HG02623 (cell line): Measurements from ENCODE around the gene TMEM140.
"Not testable (repeated sequence)": the region's sequence is repeated elsewhere in the genome, so short reads cannot be mapped to it uniquely, and the experiment has no call there.

ENCODE experiments used
- ATAC-seq: cut with Tn5 transposase; IDR thresholded peaks from one replicate; pipeline ENCODE4 v1.9.1; 2021; ENCODE audit warnings: moderate library complexity; ENCODE audit not compliant: unreplicated experiment

Gene TMEM140

DNA sequence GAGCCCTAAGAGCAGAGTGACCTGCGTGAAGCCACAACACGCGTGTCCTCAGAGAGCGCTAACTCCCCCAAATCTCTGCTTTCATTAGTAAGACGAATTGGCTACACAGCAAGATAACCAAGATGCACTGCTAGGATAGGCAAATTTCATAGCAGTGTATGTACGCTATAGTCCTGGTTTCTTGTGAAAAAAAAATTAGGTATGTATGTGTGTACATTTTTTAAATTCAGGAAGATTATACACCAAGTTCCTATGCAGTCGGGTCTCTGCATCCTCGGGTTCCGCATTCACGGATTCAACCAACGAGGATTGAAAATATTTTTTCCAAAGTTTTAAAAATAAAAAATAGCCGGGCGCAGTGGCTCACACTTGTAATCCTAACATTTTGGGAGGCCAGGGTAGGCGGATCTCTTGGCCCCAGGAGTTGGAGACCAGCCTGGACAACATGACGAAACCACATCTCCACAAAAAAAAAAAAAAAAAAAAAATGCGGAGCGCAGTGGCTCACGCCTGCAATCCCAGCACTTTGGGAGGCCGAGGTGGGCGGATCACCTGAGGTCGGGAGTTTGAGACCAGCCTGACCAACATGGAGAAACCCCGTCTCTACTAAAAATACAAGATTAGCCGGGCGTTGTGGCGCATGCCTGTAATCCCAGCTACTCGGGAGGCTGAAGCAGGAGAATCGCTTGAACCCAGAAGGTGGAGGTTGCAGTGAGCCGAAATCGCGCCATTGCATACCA, 64.2 kb downstream of the TMEM140 start:
- ATAC-seq = not testable (repeated sequence)

DNA sequence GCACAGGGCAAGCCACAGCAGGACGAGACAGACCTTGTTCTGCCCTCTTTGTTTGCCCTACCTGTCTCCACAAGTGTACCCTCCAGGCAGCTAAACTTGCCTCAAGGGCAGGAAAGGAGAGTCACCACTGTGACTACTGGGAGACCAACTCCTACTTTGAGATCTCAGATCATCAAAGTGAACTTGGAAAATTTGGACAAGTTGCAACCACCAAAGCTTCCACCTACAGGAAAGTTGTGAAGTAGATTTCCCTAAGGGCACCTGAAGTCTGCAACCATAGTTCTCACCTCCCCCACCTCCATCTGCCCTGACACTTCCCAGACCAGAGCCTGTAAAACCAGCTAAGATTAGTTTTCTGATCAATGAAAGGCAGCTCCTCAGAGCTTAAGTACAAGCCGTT, 66.0 kb downstream of the TMEM140 start:
- no peak for ATAC-seq

- no peak for ATAC-seq
These were observed 67.3 kb downstream of the TMEM140 start for GRCh38 chr7:135215180-135215579.

- no peak for ATAC-seq
These were observed 67.8 kb downstream of the TMEM140 start for GRCh38 chr7:135215698-135216097.
